Peyer's patch (tissue), 4 donors: ENCODE results near the gene BACH2. TPM values are rescaled to one million over a fixed set of nuclear protein-coding genes. Genes with fewer than 3 reads are reported as not detected.

Experiments
- DNase-seq, 3 donors: peaks; one replicate each; pipeline ENCODE4 v3.0.0-alpha.2; 2017 to 2019
- H3K27ac ChIP-seq, 4 donors: fragments of 200-600 bp; sonication (generic); one replicate each; pipeline ENCODE4 v1.5.1; 2016 to 2019
- H3K27me3 ChIP-seq, 2 donors: fragments of 200-600 bp; sonication (generic); one replicate each; pipeline ENCODE4 v1.5.1; 2019
- H3K36me3 ChIP-seq, 3 donors: fragments of 200-600 bp; sonication (generic); one replicate each; pipeline ENCODE4 v1.5.1; 2016 to 2019
- H3K4me1 ChIP-seq, 4 donors: fragments of 200-600 bp; sonication (generic); one replicate each; pipeline ENCODE4 v1.5.1; 2016 to 2019
- H3K4me3 ChIP-seq, 4 donors: fragments of 200-600 bp; sonication (generic); 1 replicate in 3 of 4; 2 replicates in 1 of 4; pipeline ENCODE4 v1.5.1; 2016 to 2019; ENCODE audit warnings: mild to moderate bottlenecking in 1 of 4
- H3K9me3 ChIP-seq, 4 donors: fragments of 200-600 bp; sonication (generic); one replicate each; pipeline ENCODE4 v1.5.1; 2016 to 2019; ENCODE audit warnings: mild to moderate bottlenecking in 1 of 4
- POLR2A ChIP-seq, 2 donors: fragments of 450-650 bp; IDR thresholded peaks; one replicate each; pipeline ENCODE4 v1.5.1; 2017; ENCODE audit warnings: antibody characterized with exemption in 2 of 2, mild to moderate bottlenecking in 2 of 2, moderate library complexity in 2 of 2
- total RNA-seq, 4 donors: library from RNA; depleted of rRNA; stranded (reverse); fragments of >200 nt; gene quantifications; one replicate each; pipeline ENCODE4 v1.1.0, GENCODE V29; 2016
- TF ChIP-seq, protein P1 (sequence below), 6 experiments: fragments of 450-650 bp in 4 of 6; fragments of 200-600 bp in 2 of 6; sonication (generic) in 1 of 6; IDR thresholded peaks; one replicate each; pipeline ENCODE4 v1.5.1; 2017 to 2019; ENCODE audit warnings: antibody characterized with exemption in 6 of 6, mild to moderate bottlenecking in 3 of 6, moderate library complexity in 1 of 6

BACH2 gene
- total RNA-seq, 4 donors from 2014 or later, result 0.18 to 26.4 (median 8.2) TPM

DNA sequence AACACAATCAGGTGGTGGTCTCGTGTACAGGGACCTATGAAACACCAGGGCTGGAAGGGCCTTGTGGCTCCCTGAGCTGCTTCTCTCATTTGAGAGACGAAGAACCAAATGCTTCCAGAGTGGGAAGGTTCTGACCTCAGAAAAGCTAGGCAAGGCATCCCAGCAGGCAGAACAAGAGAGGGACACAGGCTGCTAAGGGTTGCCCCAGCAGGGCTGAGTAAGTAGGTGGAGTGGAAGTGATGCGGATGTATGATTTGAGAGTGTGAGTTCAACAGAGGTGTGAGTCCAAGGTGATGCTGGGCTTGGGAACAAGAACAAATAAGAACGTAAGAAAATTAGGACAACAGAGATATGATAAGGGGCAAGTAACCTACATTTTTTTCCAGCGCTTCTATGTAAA is 147.8 kb downstream of the BACH2 start:
- Histone ChIP-seq H3K9me3 (no peaks in the 10 kb centered on the region), H3K27me3 (no peaks in the 10 kb centered on the region), H3K4me3 (no peak overlapping the region), H3K4me1 (no peaks in the 10 kb centered on the region), H3K27ac (no peak overlapping the region), H3K36me3 (no peaks in the 10 kb centered on the region)
- TF ChIP-seq POLR2A (IDR thresholded peaks at IDR 0.05), result no peak
- TF ChIP-seq, protein P1, sequence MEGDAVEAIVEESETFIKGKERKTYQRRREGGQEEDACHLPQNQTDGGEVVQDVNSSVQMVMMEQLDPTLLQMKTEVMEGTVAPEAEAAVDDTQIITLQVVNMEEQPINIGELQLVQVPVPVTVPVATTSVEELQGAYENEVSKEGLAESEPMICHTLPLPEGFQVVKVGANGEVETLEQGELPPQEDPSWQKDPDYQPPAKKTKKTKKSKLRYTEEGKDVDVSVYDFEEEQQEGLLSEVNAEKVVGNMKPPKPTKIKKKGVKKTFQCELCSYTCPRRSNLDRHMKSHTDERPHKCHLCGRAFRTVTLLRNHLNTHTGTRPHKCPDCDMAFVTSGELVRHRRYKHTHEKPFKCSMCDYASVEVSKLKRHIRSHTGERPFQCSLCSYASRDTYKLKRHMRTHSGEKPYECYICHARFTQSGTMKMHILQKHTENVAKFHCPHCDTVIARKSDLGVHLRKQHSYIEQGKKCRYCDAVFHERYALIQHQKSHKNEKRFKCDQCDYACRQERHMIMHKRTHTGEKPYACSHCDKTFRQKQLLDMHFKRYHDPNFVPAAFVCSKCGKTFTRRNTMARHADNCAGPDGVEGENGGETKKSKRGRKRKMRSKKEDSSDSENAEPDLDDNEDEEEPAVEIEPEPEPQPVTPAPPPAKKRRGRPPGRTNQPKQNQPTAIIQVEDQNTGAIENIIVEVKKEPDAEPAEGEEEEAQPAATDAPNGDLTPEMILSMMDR (IDR thresholded peaks at IDR 0.05), result no peak
- no peak for DNase-seq

DNA sequence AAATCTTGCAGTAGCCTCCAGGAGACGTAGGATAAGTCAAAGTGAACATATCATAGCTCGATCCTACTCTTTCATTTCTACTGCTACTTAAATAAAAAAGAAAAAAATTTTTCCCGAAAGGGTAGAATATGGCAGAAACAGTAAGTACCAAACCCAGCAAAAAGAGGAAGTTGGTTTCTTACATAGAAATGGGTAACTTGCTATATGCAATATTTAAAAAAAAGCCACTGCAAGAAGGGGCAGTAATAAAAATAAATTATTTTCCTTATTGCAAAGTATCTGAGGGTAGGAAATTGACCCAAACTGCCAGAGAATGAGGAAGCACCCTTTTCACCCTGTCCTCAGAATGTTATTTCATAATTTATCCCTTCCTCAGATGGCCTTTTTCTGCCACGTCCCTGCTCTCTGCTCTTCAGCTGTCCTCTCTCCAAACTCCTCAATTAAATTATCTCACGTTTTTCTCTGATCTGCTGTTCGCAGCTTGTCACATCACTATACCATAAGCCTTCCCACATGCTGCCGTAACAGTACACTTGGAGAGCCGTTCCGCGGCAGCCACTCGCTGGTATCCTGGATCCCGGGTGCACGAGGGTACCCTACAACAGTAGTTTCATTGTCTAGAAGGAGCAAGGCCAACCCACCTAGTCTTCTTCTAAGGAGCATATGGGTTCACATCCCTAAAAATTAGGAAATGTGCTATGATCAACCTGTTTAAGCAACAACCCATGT is 149.6 kb downstream of the BACH2 start:
- no peak for DNase-seq
- H3K36me3 ChIP-seq, result no peaks in the 10 kb centered on the region
- H3K27ac ChIP-seq, result no peak overlapping the region
- H3K27me3 ChIP-seq, result no peaks in the 10 kb centered on the region
- H3K9me3 ChIP-seq, result no peaks in the 10 kb centered on the region
- H3K4me3 ChIP-seq, result no peak overlapping the region
- H3K4me1 ChIP-seq, result no peaks in the 10 kb centered on the region
- TF ChIP-seq POLR2A (IDR thresholded peaks at IDR 0.05), result no peak
- TF ChIP-seq, protein P1 (IDR thresholded peaks at IDR 0.05), result no peak

- DNase-seq, result no peak
- Histone ChIP-seq H3K4me1 (no peaks in the 10 kb centered on the region), H3K4me3 (no peak overlapping the region), H3K27ac (no peak overlapping the region), H3K36me3 (no peaks in the 10 kb centered on the region), H3K9me3 (no peaks in the 10 kb centered on the region), H3K27me3 (no peaks in the 10 kb centered on the region)
- TF ChIP-seq, protein P1 (IDR thresholded peaks at IDR 0.05), result no peak
- no peak for TF ChIP-seq POLR2A (IDR thresholded peaks at IDR 0.05)
Measured at GRCh38 chr6:90146024-90146423, 150.6 kb downstream of the BACH2 start.

DNA sequence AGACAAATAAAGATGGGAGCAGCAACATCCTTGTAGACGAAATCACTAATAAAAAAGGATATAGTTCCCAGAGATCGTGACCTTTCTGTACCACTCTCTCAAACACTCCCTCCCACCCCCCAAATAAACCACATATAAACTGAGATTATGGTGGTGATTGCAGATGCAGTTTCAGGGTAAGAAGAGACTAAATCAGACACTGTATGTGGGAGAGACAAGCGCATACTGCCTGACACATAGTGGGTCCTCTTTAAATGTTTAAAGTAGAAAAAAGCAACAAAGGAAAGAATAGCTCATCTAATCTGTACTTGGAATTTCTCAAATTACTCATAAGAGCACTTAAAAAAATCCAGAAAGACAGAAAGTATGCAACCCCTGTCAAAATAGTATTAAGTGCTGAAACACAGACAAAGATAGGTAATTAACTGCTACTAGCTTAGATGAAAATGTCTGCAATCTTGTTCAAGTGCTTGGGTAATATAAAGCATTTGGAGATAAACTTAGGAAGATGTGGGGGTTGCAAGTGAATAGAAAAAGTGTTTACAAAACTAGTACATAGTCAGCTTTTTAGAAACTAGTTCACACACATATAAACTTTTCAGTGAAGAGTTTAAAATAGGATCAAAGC is 151.6 kb downstream of the BACH2 start:
- Histone ChIP-seq H3K4me1 (no peaks in the 10 kb centered on the region), H3K27ac (no peak overlapping the region), H3K36me3 (no peaks in the 10 kb centered on the region), H3K27me3 (no peaks in the 10 kb centered on the region), H3K4me3 (no peak overlapping the region), H3K9me3 (no peaks in the 10 kb centered on the region)
- TF ChIP-seq POLR2A (IDR thresholded peaks at IDR 0.05), result no peak
- TF ChIP-seq, protein P1 (IDR thresholded peaks at IDR 0.05), result no peak
- DNase-seq, result no peak

DNA sequence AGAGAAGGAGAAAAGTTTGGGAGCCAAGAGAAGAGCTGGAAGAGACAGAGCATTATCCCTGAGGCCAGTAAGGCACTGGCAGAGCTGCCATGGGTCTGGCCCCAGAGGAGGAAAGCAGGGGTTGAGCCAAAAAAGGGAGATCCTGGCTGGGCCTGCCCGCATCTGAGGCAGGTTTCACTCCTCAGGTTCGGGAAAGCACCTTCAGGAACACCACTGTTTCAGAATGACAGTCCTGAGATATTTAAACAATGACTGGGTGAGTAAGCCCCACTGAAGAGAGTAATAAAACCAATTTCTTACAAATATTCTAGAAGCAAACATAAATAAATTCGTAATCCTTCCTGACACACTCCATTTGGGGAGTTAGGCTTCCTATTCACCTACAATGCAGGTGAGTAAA is 152.2 kb downstream of the BACH2 start:
- no peak for DNase-seq
- Histone ChIP-seq H3K36me3 (no peaks in the 10 kb centered on the region), H3K27me3 (no peaks in the 10 kb centered on the region), H3K9me3 (no peaks in the 10 kb centered on the region), H3K4me3 (no peak overlapping the region), H3K4me1 (no peaks in the 10 kb centered on the region), H3K27ac (no peak overlapping the region)
- TF ChIP-seq POLR2A (IDR thresholded peaks at IDR 0.05), result no peak
- TF ChIP-seq, protein P1 (IDR thresholded peaks at IDR 0.05), result no peak
